Measurements from ENCODE around the gene RNF115.
A peak's percentile ranks its signal among the peaks of the same experiment; 100 is the strongest.
"Not testable (repeated sequence)": the region's sequence is repeated elsewhere in the genome, so short reads cannot be mapped to it uniquely, and the experiment has no call there.

Gene RNF115

DNA sequence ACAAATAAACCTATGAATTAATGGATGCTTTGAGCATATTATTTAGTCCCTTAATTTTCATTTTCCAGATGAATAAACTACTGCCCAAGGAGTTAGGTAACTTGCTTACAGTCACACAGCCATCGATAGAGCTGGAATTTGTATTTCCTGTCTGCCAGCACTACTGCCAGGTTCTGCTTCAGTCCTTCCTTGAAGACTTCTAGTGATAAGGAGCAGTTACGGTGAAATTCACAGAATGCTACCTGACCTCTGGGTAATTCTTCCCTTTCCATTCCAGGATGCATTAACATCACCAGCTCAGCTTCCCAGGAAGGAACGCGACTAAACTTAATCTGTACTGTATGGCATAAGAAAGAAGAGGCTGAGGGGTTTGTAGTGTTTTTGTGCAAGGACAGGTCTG is 93.4 kb downstream of the RNF115 start:
- DNase-seq (ENCODE audit: low read depth), result no peak

DNA sequence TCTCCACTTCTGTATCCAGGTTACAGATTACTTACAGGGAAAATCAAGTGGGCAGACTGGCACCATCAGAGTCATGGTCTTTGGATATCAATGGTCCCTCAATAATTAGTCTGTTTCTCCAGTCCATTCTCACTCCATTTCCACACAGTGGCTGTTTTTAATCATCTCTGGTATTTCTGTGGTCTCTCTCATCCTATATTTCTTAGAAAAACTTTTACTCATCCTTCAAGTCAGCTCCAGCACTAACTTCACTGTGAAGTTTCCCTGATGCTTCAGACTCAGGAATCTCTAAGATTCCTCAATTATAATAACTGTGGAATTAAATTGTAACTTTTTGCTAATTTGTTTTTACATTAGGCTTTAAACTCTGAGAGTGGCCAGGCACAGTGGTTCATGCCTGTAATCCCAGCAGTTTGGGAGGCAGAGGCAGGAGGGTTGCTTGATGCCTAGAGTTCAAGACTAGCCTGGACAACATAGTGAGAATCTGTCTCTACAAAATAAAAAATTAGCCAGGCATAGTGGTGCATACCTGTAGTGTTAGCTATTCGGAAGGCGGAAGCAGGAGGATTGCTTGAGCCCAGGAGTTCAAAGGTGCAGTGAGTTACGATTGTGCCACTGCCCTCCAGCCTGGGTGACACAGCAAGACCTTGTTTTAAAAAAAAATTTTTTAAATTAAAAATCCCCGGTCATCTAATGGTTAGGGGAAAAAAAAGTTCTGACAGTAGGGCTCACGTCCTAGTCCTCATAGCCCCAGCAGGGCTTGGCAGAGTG is 94.0 kb downstream of the RNF115 start:
- DNase-seq (ENCODE audit: low read depth), result peak; percentile 64

DNA sequence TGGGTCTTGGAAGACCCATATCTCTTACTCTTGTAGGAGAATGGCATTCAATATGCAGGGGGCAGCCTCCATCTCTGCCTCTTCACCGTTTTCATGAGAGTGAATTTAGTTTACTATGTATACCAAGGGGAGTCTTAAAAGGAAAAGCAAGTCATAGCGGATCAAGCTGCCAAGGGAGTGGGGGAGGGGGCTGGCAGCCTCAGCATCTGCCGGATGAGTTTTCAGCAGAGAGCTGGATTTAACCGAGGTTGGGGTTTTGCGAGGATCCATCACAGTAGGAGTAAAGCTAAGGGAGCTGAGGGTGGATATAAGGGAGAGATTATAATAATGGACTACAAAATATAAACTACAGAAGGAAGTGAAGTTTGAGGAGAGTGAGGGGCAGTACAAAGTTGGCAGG is 94.7 kb downstream of the RNF115 start:
- DNase-seq (ENCODE audit: low read depth), result no peak

DNA sequence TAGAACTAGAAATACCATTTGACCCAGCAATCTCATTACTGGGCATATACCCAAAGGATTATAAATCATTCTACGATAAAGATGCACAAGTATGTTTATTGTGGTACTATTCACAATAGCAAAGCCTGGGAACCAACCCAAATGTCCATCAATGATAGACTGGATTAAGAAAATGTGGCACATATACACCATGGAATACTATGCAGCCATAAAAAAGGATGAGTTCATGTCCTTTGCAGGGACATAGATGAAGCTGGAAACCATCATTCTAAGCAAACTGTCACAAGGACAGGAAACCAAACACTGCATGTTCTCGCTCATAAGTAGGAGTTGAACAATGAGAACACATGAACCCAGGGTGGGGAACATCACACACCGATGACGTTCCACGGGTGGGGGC is 97.7 kb downstream of the RNF115 start:
- not testable (repeated sequence) for DNase-seq (ENCODE audit: low read depth)

DNA sequence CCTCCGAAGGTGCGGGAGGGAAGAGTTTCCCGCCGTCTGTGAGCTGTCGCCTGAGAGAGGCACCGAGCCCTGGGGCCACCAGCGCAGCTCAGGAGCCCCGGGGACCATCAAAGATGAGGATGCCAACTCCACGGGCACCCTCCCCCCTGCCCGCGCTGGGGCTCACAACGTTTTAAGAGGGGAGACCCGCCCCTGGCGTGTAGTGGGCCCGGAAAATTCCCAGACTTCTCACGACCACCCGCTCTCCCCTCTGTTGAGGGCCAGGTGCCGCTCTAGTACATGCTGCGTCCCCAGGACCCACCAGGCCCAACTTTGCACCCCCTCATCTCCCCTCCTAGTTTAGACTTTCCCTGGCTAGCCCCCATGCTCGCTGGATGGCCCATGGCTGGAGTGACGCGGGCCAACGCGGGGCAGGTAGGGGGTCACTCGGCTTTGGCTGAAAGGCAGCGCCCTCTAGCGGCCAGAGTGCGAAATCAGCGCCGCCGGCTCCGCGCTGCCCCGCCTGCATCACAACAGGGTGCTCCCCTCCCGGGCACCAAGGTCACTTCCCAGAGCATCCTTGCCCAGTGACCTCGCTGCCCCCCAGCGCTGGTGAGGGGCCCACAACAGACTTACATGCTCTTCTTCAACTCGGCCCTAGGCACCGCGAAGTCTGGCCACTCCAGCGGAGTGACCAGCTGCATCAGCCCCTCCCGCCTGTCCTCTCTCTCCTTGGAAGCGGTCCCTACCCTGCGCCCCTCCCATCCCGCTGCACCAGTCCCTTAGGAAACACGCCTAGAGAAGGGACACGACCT is 102.8 kb downstream of the RNF115 start:
- DNase-seq (ENCODE audit: low read depth), result peak; percentile 70

DNA sequence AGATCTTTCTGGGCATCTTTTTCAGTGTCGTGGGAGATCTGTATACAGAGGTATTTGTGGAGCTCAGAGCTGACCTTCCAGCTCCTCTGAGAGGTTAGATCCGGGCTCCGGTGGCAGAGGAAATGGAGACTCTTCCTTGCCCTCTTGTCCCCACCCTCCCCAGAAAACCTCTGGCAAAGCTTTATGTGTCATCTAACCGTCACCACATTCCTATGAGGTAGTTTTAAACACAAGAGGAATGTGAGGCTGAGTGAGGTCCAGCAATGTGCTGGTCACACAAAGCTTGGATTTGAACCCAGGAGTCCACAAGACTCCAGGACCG is 103.4 kb downstream of the RNF115 start:
- peak; percentile 93 for DNase-seq (ENCODE audit: low read depth)

DNA sequence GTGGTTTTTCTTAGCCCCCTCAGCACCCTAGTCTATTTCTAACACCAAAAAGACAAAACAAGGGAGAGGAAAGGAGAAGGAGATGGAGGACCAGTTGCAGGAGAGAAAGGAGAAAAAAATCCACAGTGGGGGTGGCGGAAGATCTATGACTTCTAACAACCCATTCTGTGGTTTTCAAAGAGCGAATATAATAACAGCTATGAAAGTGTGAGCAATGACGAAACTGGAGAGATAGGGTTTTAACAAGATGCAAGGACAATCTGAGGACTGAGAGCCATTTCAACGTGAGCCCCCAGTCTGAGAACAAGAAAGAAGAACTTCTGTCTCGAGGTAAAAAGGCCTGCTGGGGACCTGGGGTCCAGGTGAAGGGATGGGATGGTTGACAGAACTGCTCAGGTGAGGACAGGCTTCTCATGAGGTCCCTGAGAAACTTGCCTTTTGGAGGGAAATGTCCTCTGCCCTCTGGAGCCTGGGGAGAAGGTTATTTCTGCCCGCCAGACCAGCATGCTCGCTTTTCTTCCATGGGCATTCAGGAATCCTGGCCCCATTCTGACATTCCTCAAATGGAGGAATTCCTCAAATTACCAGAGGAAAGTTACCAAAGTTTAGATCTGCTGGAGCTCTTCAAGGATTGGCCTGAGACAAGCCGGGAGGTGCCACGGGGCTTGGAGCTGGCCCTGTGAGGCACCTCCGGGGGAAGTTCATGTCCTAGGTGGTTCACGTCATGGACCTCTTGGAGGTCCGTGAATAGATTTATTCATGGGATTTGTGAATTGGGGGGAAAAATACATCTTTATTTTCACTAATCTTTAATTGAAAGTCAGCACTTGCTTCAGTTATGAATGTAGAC is 104.4 kb downstream of the RNF115 start, which contains the start of gene CD160:
Gene CD160 (plus strand): TSS at position 270 of the 850 bp plus-strand sequence. CDS start 8,829 bp downstream, outside the sequence.
- DNase-seq (ENCODE audit: low read depth), result no peak

DNA sequence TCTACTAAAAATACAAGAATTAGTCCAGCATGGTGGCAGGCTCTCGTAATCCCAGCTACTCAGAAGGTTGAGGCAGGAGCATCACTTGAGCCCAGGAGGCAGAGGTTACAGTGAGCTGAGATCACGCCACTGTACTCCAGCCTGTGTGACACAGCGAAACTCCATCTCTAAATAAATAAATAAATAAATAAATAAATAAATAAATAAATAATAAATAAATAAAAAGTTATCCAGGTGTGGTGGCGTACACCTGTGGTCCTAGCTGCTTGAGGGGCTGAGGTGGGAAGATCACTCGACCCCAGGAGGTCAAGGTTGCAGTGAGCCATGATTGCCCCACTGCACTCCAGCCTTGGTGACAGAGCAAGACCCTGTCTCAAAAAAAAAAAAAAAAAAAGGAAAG is 105.4 kb downstream of the RNF115 start:
- DNase-seq (ENCODE audit: low read depth), result not testable (repeated sequence)

DNA sequence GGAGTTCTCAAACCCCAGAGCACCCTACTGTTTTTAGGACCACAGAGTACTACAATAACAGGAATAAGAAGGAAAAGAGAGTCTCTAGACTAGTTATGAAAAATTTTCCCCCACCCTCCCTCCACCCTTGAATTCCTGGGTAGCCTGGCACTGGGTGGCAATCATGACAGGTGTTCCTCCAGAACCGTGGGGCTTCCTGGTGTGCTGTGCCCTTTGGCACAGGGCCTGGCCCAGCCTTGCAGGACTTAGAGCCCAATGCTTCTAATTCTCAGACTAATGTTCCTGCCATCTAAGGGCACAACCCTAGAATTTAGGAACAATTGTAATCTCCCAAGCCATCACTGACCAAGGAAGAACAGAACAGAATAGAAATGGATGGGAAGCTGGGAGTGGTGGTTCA is 106.1 kb downstream of the RNF115 start:
- DNase-seq (ENCODE audit: low read depth), result no peak

DNA sequence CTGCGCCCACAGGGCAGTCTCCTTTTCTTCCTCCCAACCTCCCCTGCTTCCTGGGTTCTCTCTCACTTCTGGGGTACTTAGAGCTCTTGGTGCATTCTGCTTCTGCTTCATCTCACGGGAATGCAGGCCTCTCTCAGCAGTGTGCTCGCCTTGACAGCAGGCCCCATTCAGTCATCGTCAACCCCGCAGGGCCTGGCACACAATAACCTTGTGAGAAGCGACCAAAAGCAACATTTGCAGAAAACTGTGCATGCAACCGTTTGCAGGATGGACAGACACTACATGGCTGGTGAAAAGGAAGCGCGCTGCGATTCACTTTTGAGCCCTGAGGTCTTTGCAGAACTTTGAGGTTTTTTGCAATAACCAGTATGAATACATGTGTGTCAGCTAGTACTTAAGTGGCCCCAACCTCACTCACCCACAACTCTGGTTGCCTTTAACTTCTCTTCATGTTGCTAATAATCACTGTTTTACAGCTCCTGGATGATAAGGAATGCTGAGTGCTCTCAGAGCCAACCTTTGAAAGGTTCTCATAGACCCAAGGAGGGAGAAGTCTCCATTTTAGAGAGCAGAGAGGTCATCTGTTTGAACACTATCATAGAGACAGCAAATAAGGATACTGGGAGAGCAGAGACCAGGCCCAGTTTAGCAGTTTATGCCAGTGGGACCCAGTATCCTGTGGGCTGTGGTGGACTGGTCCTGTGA is 107.1 kb downstream of the RNF115 start:
- DNase-seq (ENCODE audit: low read depth), result peak; percentile 62

DNA sequence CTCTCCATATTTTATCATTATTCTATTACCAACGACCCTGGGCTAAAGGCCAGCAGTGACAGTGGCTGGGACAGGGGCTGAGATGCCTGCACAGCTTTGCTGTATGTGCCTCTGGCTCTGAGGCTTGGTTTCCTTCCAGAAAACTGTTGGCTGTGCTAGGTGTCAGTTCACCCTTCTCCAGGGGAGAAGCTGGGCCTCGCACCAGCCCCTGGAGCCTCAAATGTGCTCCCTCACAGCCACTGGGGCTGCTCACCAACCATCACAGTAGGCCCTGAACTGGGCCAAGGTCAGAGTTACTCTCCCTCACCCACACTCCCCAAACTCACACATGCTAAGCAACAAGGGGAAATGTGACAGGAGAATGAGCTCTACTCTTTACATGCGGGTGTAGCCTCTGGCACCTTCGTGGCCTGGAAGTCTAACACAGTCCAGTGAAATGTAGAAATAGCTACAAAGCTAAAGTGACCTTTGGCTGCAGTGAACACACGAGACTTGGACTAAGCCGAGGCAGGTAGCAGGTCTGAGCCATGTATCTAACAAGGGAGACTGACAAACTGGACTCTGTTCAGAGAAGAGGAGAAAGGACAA is 109.3 kb downstream of the RNF115 start:
- no peak for DNase-seq (ENCODE audit: low read depth)

DNA sequence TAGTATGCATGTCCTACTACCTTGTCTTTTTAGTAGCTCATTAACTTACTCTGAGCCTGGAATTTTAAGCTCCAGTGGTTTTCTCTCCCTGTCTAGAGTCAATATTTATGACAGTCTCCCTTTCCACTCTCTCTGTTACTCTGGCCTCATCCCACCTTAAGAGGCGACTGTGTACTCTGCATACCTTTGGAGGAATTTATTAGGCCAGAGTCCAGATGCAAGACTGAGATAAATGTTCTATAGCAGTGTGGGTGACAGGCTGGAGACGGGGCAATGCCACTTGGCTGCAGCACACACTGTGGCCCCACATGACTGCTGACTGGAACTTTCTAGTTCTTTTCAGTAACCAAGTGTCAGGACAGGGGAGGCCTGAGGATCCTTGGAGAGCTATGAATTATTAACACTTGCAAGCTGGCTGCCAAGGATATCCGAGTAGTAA is 112.7 kb downstream of the RNF115 start:
- no peak for DNase-seq (ENCODE audit: low read depth)

DNA sequence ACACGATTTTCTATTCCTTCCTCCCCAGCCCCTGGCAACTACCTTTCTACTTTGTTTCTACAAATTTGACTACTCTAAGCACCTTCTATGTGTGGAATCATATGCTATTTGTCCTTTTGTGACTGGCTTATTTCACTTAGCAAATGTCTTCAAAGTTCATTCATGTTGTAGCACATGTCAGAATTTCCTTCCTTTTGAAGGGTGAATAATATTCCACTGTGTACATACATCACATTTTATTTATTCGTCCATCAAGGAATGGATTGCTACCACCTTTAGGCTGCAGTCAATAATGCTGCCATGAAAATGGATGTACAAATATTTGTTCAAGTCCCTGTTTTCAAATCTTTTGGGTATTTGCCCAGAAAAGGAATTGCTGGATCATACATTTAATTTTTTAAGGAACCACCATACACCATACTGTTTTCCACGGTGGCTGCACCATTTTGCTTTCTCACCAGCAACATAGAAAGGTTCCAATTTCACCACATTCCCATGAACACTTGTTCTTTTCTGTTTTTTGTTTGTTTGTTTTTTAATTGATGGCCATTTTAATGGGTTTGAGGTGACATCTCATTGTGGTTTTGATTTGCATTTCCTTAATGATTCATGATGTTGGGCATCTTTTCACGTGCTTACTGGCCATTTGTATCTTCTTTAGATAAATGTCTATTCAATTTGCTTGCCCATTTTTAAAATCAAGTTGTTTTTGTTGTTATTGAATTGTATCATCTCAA is 113.4 kb downstream of the RNF115 start:
- DNase-seq (ENCODE audit: low read depth), result no peak

DNA sequence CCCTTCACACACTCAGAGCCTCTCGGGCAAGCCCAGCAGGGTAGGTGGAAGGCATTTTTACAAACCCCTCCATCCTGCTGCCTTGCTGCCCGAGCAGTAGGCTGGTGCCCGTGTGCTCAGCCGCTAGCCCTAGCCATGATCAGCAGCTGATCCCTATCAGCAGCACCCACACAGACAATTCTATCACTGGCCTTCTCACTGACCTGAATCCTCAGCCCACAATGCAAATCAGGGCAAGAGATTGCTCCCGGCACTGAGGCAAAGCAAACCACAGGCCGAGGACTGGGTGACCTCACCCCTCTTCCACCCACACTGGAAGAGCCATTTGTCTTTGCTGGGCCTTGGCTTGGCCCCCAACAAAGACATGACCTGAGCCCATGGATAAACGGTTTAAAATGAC is 115.8 kb downstream of the RNF115 start:
- no peak for DNase-seq (ENCODE audit: low read depth)

DNA sequence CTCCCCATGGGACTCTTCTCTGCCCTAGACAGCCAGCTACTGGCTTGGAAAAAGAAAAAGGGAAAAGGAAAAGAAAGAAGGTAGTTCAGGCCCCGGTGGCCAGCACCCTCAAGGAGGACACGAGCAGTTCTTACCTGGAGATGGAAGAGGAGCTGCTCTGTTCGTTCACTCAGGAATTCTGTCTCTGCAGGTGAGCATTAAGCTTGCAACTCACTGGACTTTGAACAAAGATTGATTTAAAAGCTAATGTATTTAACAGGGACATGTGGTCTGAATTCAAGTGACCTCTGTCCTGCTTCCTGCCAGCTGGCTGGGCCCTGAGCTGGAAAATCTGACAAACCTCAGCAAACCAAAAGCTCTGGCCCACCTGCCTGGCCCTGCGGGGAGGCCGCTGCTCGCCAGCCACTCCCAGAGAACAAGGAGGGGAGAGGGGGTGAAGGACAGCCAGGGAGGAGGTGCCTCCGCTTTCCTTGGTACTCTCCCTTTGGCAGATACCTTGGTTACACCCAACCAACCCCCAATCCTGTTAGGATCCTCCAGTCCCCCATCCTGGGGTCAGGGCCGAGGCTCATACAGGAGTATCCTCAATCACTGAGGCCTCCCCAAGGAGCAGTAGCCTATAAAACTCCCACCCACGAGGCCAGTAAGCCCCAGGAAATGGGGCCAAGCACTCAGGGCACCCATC is 116.6 kb downstream of the RNF115 start, which contains the start of gene PDZK1:
Gene PDZK1 (minus strand): TSS at position 186 of the 685 bp plus-strand sequence. CDS start 19,347 bp downstream, outside the sequence.
- no peak for DNase-seq (ENCODE audit: low read depth)

DNA sequence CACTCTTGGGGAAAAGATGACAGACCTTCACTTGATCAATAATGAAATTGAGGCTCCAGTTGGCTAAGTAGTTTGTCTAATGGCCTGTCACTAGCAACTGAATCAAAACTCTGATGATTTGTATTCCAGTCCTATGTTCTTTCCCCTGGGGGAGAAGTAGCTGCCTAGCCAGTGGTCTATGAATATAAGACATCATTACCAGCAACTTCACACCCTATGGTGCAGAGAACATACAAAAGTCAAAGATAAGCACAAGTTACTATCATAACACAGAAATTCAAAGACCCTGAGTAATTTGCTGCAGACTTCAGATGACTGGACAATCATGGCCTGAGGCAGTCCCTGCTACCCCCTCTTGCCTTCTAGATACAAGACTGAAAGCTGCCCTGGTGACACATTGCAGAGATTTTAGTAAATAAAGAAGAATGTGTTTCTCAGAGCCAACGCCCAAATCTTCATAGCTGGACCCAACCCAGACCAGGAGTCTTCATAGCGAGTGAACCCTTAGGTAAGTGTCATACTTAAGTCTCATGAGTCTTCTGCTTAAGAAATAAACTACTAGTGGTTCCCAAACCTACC is 117.7 kb downstream of the RNF115 start:
- peak; percentile 90 for DNase-seq (ENCODE audit: low read depth)

DNA sequence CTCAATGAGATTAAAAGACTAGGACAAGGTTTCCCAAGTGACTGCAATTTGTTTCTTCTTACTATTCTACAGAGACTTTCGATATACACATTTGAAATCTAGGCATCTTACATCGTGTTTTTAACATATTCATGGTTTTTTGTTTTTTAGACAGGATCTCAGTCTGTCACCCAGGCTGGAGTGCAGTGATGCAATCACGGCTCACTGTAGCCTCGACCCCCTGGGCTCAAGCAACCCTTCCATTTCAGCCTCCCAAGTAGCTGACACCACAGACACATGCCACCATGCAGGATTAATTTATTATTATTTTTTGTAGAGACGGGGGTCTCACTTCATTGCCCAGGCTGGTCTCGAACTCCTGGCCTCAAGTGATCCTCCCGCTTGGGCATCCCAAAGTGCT is 118.3 kb downstream of the RNF115 start:
- no peak for DNase-seq (ENCODE audit: low read depth)

DNA sequence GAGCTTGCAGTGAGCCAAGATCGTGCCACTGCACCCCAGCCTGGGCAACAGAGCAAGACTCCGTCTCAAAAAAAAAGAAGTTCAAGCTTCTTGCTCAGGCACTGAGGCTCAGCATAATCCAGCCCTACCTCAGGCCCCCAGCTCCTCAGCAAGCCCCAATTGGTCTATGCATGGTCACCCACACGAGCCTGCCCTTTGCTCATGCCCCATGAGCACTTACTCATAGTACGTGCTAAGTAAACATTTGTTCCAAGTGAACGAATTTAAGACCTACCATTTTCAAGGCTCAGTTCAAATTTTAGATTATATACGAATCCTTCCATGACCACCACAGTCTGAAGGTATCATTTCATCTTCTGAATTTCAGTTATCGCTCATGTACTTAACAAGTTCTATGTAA is 121.1 kb downstream of the RNF115 start:
- no peak for DNase-seq (ENCODE audit: low read depth)

DNA sequence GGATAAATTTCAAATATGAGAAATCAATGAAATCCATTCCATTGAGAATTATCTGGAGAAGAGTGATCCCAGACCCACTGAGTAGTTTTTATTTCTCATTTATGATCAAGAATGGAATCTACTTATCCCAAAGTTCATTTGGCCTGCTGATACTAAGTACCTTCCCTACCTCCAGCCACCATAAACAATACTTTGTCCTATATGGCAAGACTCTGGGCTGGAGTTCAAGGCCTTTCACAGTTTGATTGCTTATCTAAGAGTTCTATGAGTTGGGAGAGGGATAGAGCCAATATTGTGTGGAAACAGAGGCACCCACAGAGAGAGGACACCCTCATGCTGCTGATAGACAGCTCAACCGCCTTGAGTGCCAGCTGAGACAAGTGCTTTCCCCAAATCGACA is 121.8 kb downstream of the RNF115 start:
- no peak for DNase-seq (ENCODE audit: low read depth)
